Thyroid gland (tissue), 4 donors: ENCODE results near the gene HDAC9. TPM values are rescaled to one million over a fixed set of nuclear protein-coding genes. Genes with fewer than 3 reads are reported as not detected.

Source experiments
- DNase-seq, 2 donors: peaks; one replicate each; pipeline ENCODE4 v3.0.0-alpha.2; 2019
- H3K27ac ChIP-seq, 3 donors: fragments of 200-600 bp; sonication (generic); 1 replicate in 2 of 3; 2 replicates in 1 of 3; pipeline ENCODE4 v1.5.1; 2016 to 2019; ENCODE audit warnings: mild to moderate bottlenecking in 1 of 3, moderate library complexity in 1 of 3
- H3K27me3 ChIP-seq: fragments of 200-600 bp; sonication (generic); one replicate; pipeline ENCODE4 v1.5.1; 2019
- H3K36me3 ChIP-seq, 2 donors: fragments of 200-600 bp; sonication (generic); one replicate each; pipeline ENCODE4 v1.5.1; 2016 to 2019
- H3K4me1 ChIP-seq, 2 donors: fragments of 200-600 bp; sonication (generic); one replicate each; pipeline ENCODE4 v1.5.1; 2017 to 2019
- H3K4me3 ChIP-seq, 3 donors: fragments of 200-600 bp; sonication (generic); replicated peaks in 1 of 3; 1 replicate in 2 of 3; 2 replicates in 1 of 3; pipeline ENCODE4 v1.5.1; 2016; ENCODE audit warnings: mild to moderate bottlenecking in 1 of 3
- H3K9me3 ChIP-seq: fragments of 200-600 bp; sonication (generic); one replicate; pipeline ENCODE4 v1.5.1; 2017
- POLR2A ChIP-seq, 2 donors: fragments of 450-650 bp; IDR thresholded peaks; one replicate each; pipeline ENCODE4 v1.6.1; 2017; ENCODE audit warnings: antibody characterized with exemption in 2 of 2, mild to moderate bottlenecking in 2 of 2, moderate library complexity in 1 of 2
- WGBS, 2 donors: methylation state at CpG; one replicate each; pipeline ENCODE4 v1.1.5; 2017; 5-methylcytosine and 5-hydroxymethylcytosine counted together
- intact Hi-C: fragments of 100-400 bp; cut with DNase I; formaldehyde crosslinking; loops from one replicate; pipeline ENCODE4 v1.15.1; 2023
- total RNA-seq, 4 donors: library from RNA; depleted of rRNA; stranded (reverse); fragments of >200 nt; gene quantifications; one replicate each; pipeline ENCODE4 v1.2.3, GENCODE V29; 2016
- TF ChIP-seq, protein P1 (sequence below), 6 experiments: fragments of 200-600 bp in 3 of 6; fragments of 450-650 bp in 3 of 6; sonication (generic) in 3 of 6; IDR thresholded peaks; one replicate each; pipeline ENCODE4 v1.5.1; 2016 to 2019; ENCODE audit warnings: antibody characterized with exemption in 6 of 6, mild to moderate bottlenecking in 2 of 6, inconsistent platforms in 1 of 6, moderate library complexity in 1 of 6

HDAC9 gene
- total RNA-seq, 4 donors from 2014 or later, result 5.4 to 28.2 (median 7.2) TPM

DNA sequence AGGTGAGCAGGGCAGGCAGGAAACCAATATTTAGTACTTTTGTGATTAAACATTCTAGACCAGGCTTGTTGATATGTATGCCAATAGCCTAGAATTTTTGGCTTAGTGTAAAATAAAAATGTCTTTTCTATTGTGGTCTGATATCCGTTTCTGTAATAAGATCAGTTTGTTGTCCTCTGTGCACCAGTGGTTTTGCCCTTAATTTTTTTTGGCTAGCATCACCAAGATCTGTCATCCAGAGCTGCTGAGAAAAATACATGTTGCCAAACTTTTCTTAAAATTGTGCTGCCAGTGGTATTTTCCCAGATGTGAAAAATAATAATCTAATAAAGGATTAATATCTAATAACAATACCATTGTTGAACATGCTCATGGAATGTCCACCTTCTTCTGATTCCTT, 506.3 kb downstream of the HDAC9 start:
- 72 to 77% methylated on average over 1 of the region's 1 CpG for WGBS, 2 donors
- Histone ChIP-seq H3K27me3 (no peaks in the 10 kb centered on the region), H3K27ac (no peak overlapping the region), H3K9me3 (no peaks in the 10 kb centered on the region), H3K4me1 (no peaks in the 10 kb centered on the region), H3K36me3 (no peaks in the 10 kb centered on the region), H3K4me3 (no peak overlapping the region)
- intact Hi-C loops, result no loop called here
- TF ChIP-seq, protein P1, sequence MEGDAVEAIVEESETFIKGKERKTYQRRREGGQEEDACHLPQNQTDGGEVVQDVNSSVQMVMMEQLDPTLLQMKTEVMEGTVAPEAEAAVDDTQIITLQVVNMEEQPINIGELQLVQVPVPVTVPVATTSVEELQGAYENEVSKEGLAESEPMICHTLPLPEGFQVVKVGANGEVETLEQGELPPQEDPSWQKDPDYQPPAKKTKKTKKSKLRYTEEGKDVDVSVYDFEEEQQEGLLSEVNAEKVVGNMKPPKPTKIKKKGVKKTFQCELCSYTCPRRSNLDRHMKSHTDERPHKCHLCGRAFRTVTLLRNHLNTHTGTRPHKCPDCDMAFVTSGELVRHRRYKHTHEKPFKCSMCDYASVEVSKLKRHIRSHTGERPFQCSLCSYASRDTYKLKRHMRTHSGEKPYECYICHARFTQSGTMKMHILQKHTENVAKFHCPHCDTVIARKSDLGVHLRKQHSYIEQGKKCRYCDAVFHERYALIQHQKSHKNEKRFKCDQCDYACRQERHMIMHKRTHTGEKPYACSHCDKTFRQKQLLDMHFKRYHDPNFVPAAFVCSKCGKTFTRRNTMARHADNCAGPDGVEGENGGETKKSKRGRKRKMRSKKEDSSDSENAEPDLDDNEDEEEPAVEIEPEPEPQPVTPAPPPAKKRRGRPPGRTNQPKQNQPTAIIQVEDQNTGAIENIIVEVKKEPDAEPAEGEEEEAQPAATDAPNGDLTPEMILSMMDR (IDR thresholded peaks at IDR 0.05), result no peak
- no peak for TF ChIP-seq POLR2A (IDR thresholded peaks at IDR 0.05)
- DNase-seq, result no peak

GRCh38 chr7:19009241-19009935, 513.8 kb downstream of the HDAC9 start:
- no peak overlapping the region for H3K4me3 ChIP-seq

GRCh38 chr7:19009936-19010280, 514.4 kb downstream of the HDAC9 start:
- H3K9me3 ChIP-seq, result no peaks in the 10 kb centered on the region
- H3K4me3 ChIP-seq, result no peak overlapping the region
- TF ChIP-seq POLR2A (IDR thresholded peaks at IDR 0.05), result no peak
- TF ChIP-seq, protein P1 (IDR thresholded peaks at IDR 0.05), result no peak
- DNase-seq, result no peak
- no peaks in the 10 kb centered on the region for H3K36me3 ChIP-seq
- H3K4me1 ChIP-seq, result no peaks in the 10 kb centered on the region
- intact Hi-C loops, result no loop called here
- no peaks in the 10 kb centered on the region for H3K27me3 ChIP-seq
- no peak overlapping the region for H3K27ac ChIP-seq

More at GRCh38 chr7:19009241-19009935, 513.8 kb downstream of the HDAC9 start:
- intact Hi-C loops, result no loop called here
- TF ChIP-seq, protein P1 (IDR thresholded peaks at IDR 0.05), result no peak
- TF ChIP-seq POLR2A (IDR thresholded peaks at IDR 0.05), result no peak
- 73 to 80% methylated on average over 5 of the region's 5 CpGs for WGBS, 2 donors
- H3K4me1 ChIP-seq, result no peaks in the 10 kb centered on the region
- no peak for DNase-seq
- H3K9me3 ChIP-seq, result no peaks in the 10 kb centered on the region
- no peak overlapping the region for H3K27ac ChIP-seq
- H3K27me3 ChIP-seq, result no peaks in the 10 kb centered on the region
- H3K36me3 ChIP-seq, result no peaks in the 10 kb centered on the region

GRCh38 chr7:19011212-19011611, 515.7 kb downstream of the HDAC9 start:
- intact Hi-C loops, result no loop called here
- Histone ChIP-seq H3K4me1 (no peaks in the 10 kb centered on the region), H3K27me3 (no peaks in the 10 kb centered on the region), H3K27ac (no peak overlapping the region), H3K4me3 (no peak overlapping the region), H3K36me3 (no peaks in the 10 kb centered on the region), H3K9me3 (no peaks in the 10 kb centered on the region)
- 85% methylated on average over 7 of the region's 7 CpGs for WGBS, 2 donors
- no peak for DNase-seq
- TF ChIP-seq POLR2A (IDR thresholded peaks at IDR 0.05), result no peak
- TF ChIP-seq, protein P1 (IDR thresholded peaks at IDR 0.05), result no peak

GRCh38 chr7:19015098-19015497, 519.5 kb downstream of the HDAC9 start:
- H3K4me1 ChIP-seq, result no peaks in the 10 kb centered on the region
- WGBS, 2 donors, result 94 to 97% methylated on average over 3 of the region's 3 CpGs
- no peak overlapping the region for H3K4me3 ChIP-seq
- no peak for TF ChIP-seq POLR2A (IDR thresholded peaks at IDR 0.05)
- TF ChIP-seq, protein P1 (IDR thresholded peaks at IDR 0.05), result no peak
- no peaks in the 10 kb centered on the region for H3K36me3 ChIP-seq
- no peak for DNase-seq
- no peaks in the 10 kb centered on the region for H3K9me3 ChIP-seq
- no peak overlapping the region for H3K27ac ChIP-seq
- H3K27me3 ChIP-seq, result no peaks in the 10 kb centered on the region
- intact Hi-C loops, result no loop called here
